ENCODE results near the gene AHNAK.

DNA sequence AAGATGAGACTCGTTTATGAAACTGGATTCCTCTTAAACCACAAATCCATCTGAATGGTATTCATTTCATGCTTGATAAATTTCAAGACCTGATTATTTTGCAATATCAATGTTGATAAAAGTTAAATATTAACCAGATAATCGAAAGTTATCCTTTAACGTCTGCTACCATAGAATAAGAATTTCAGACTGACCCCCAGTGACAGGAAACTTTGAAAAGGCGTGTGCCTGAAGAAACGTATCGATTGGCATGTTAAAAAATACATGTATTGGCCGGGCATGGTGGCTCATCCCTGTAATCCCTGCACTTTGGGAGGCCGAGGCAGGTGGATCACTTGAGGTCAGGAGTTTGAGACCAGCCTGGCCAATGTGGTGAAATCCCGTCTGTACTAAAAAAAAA, 113.9 kb downstream of the AHNAK start:
- no peak for TF ChIP-seq CTCF (conservative IDR thresholded peaks at IDR 0.05; ENCODE audit: low read depth, low read length)
- no peak for TF ChIP-seq EZH2 (IDR thresholded peaks at IDR 0.05; ENCODE audit: borderline replicate concordance, low read depth, low read length, poor library complexity, severe bottlenecking)

All from A673 (cell line).